Keratinocyte (primary cell): ENCODE data around the gene ADAM29. TPM values are rescaled to one million over a fixed set of nuclear protein-coding genes. Genes with fewer than 3 reads are reported as not detected.

ENCODE experiments used
- DNase-seq: peaks from one replicate; pipeline ENCODE4 v3.0.0-alpha.2; 2011; ENCODE audit warnings: low read depth, missing footprints, low spot score
- FAIRE-seq: peaks from 2 replicates; lab custom pipeline; 2011; peaks lifted over from hg19 to GRCh38; lab: Jason Lieb, UNC
- H2AFZ ChIP-seq: 2 replicates; pipeline ENCODE4 v1.6.0; 2012; ENCODE audit warnings: low read length, control low read depth, inconsistent platforms; ENCODE audit not compliant: control insufficient read depth
- H3K27ac ChIP-seq: 2 replicates; pipeline ENCODE4 v1.5.1; 2011; ENCODE audit warnings: low read length; ENCODE audit not compliant: control insufficient read depth, insufficient read depth
- H3K27me3 ChIP-seq: 3 replicates; pipeline ENCODE4 v1.6.0; 2011; ENCODE audit warnings: low read length; ENCODE audit not compliant: control insufficient read depth, insufficient read depth; ENCODE audit errors: extremely low read depth
- H3K36me3 ChIP-seq, 2 experiments: 2 replicates in 1 of 2; 3 replicates in 1 of 2; pipeline ENCODE4 v1.5.1; 2011; ENCODE audit warnings: low read length in 2 of 2, mild to moderate bottlenecking in 1 of 2; ENCODE audit not compliant: control insufficient read depth in 2 of 2, insufficient read depth in 2 of 2; ENCODE audit errors: extremely low read depth in 1 of 2
- H3K4me1 ChIP-seq: 3 replicates; pipeline ENCODE4 v1.5.1; 2011; ENCODE audit warnings: low read length; ENCODE audit not compliant: control insufficient read depth, insufficient read depth; ENCODE audit errors: extremely low read depth
- H3K4me2 ChIP-seq: 3 replicates; pipeline ENCODE4 v1.6.0; 2011; ENCODE audit warnings: low read depth, low read length; ENCODE audit not compliant: control insufficient read depth, insufficient read depth; ENCODE audit errors: extremely low read depth
- H3K4me3 ChIP-seq, 3 experiments: fragments of 200-600 bp in 1 of 3; sonication (generic) in 1 of 3; 2 replicates in 2 of 3; 3 replicates in 1 of 3; pipeline ENCODE4 v1.5.1; 2011 to 2016; ENCODE audit warnings: low read length in 3 of 3, mild to moderate bottlenecking in 3 of 3, control low read depth in 2 of 3, inconsistent platforms in 1 of 3, low read depth in 1 of 3, mixed read lengths in 1 of 3, mixed run types in 1 of 3, moderate library complexity in 1 of 3; ENCODE audit not compliant: control insufficient read depth in 2 of 3, insufficient read depth in 2 of 3; ENCODE audit errors: extremely low read depth in 1 of 3
- H3K79me2 ChIP-seq: 2 replicates; pipeline ENCODE4 v1.6.0; 2012; ENCODE audit warnings: low read length; ENCODE audit not compliant: control insufficient read depth, insufficient read depth
- H3K9ac ChIP-seq: 3 replicates; pipeline ENCODE4 v1.6.0; 2011; ENCODE audit warnings: low read length; ENCODE audit not compliant: control insufficient read depth, insufficient read depth; ENCODE audit errors: extremely low read depth
- H3K9me1 ChIP-seq: 3 replicates; pipeline ENCODE4 v1.6.0; 2011; ENCODE audit warnings: low read length; ENCODE audit not compliant: control insufficient read depth, insufficient read depth; ENCODE audit errors: extremely low read depth
- H3K9me3 ChIP-seq: 2 replicates; pipeline ENCODE4 v1.5.1; 2012; ENCODE audit warnings: low read depth, low read length; ENCODE audit not compliant: control insufficient read depth
- H4K20me1 ChIP-seq: 3 replicates; pipeline ENCODE4 v1.6.0; 2011; ENCODE audit warnings: low read length; ENCODE audit not compliant: control insufficient read depth, insufficient read depth; ENCODE audit errors: extremely low read depth
- CTCF ChIP-seq, 3 experiments: IDR thresholded peaks in 1 of 3; conservative IDR thresholded peaks in 1 of 3; optimal IDR thresholded peaks in 1 of 3; 2 replicates in 2 of 3; 3 replicates in 1 of 3; pipeline versions ENCODE3 to v1.5.1; 2011; ENCODE audit warnings: low read length in 3 of 3, mild to moderate bottlenecking in 3 of 3, moderate library complexity in 2 of 3, control low read depth in 1 of 3, inconsistent platforms in 1 of 3; ENCODE audit not compliant: insufficient read depth in 2 of 3; ENCODE audit errors: extremely low read depth in 1 of 3
- EZH2 ChIP-seq: IDR thresholded peaks from one replicate; pipeline ENCODE4 v1.6.1; 2012; ENCODE audit warnings: inconsistent platforms, mild to moderate bottlenecking, low read length, moderate library complexity
- dilution Hi-C: fragments of 300-500 bp; cut with MboI; formaldehyde crosslinking; loops from one replicate; pipeline ENCODE4 v1.7.0; 2020; ENCODE audit warnings: low sequenced_read_pairs; ENCODE audit not compliant: extremely low pct_ligation_motif_present
- polyA plus RNA-seq, 5 experiments: library from polyadenylated mRNA; depleted of rRNA in 3 of 5; stranded (reverse) in 3 of 5; stranded (forward) in 1 of 5; unstranded in 1 of 5; fragments of >200 nt; gene quantifications; 1 replicate in 1 of 5; 2 replicates in 3 of 5; 3 replicates in 1 of 5; pipeline versions ENCODE4 v1.2.1 to v1.2.3, GENCODE V29; 2011 to 2012; ENCODE audit warnings: missing spikeins in 2 of 5, low read depth in 1 of 5, low replicate concordance in 1 of 5

The ADAM29 gene
- polyA plus RNA-seq, 1 donor (not counting 4 experiments of a cell fraction or from before 2014, with no cell fraction given), result not detected

GRCh38 chr4:174930895-174931294, 12.7 kb downstream of the ADAM29 start:
- H3K9me3 ChIP-seq, result no peaks in the 10 kb centered on the region
- H3K79me2 ChIP-seq, result no peaks in the 10 kb centered on the region
- no peak for TF ChIP-seq CTCF (optimal IDR thresholded peaks at IDR 0.05 in 1 of 3, IDR thresholded peaks at IDR 0.05 in 1 of 3, conservative IDR thresholded peaks at IDR 0.05 in 1 of 3; ENCODE audit: extremely low read depth in 1 of 3, insufficient read depth in 2 of 3, low read length in 3 of 3)
- TF ChIP-seq EZH2, result no peak
- FAIRE-seq (no peak), DNase-seq (no peak)
- H2AFZ ChIP-seq, result no peak overlapping the region
- no peak overlapping the region for H3K27ac ChIP-seq
- H3K4me2 ChIP-seq, result no peak overlapping the region
- no peaks in the 10 kb centered on the region for H3K4me1 ChIP-seq
- dilution Hi-C loops, result no loop called here
- H3K9ac ChIP-seq, result no peak overlapping the region
- H3K36me3 ChIP-seq, result no peaks in the 10 kb centered on the region
- H3K9me1 ChIP-seq, result no peaks in the 10 kb centered on the region
- H3K4me3 ChIP-seq, result no peak overlapping the region
- H4K20me1 ChIP-seq, result no peaks in the 10 kb centered on the region
- no peaks in the 10 kb centered on the region for H3K27me3 ChIP-seq

- no peaks in the 10 kb centered on the region for H3K36me3 ChIP-seq
- TF ChIP-seq CTCF (optimal IDR thresholded peaks at IDR 0.05 in 1 of 3, IDR thresholded peaks at IDR 0.05 in 1 of 3, conservative IDR thresholded peaks at IDR 0.05 in 1 of 3; ENCODE audit: extremely low read depth in 1 of 3, insufficient read depth in 2 of 3, low read length in 3 of 3), result no peak
- no peak for TF ChIP-seq EZH2
- H3K4me2 ChIP-seq, result no peak overlapping the region
- no peaks in the 10 kb centered on the region for H3K79me2 ChIP-seq
- DNase-seq (no peak), FAIRE-seq (no peak)
- no peaks in the 10 kb centered on the region for H3K9me1 ChIP-seq
- no peaks in the 10 kb centered on the region for H3K27me3 ChIP-seq
- no peaks in the 10 kb centered on the region for H4K20me1 ChIP-seq
- no peaks in the 10 kb centered on the region for H3K9me3 ChIP-seq
- H3K4me1 ChIP-seq, result no peaks in the 10 kb centered on the region
- no peak overlapping the region for H3K9ac ChIP-seq
- H2AFZ ChIP-seq, result no peak overlapping the region
- dilution Hi-C loops, result no loop called here
- H3K4me3 ChIP-seq, result no peak overlapping the region
- no peak overlapping the region for H3K27ac ChIP-seq
These were observed 14.9 kb downstream of the ADAM29 start for GRCh38 chr4:174933083-174933482.
